CD4-positive, alpha-beta T cell treated with Interferon gamma for 1 hour (primary cell): Measurements from ENCODE around the gene ATP8A2.

Source experiments
- DNase-seq: peaks from one replicate; pipeline ENCODE4 v3.0.0-alpha.2; 2020

The ATP8A2 gene

GRCh38 chr13:25645681-25646080 lies 273.9 kb downstream of the ATP8A2 start:
- no peak for DNase-seq

GRCh38 chr13:25649001-25649633 lies 277.3 kb downstream of the ATP8A2 start:
- DNase-seq, result no peak

- no peak for DNase-seq
Observed at GRCh38 chr13:25652764-25653163, 281.0 kb downstream of the ATP8A2 start.

- no peak for DNase-seq
Observed at GRCh38 chr13:25654322-25654721, 282.5 kb downstream of the ATP8A2 start.

DNA sequence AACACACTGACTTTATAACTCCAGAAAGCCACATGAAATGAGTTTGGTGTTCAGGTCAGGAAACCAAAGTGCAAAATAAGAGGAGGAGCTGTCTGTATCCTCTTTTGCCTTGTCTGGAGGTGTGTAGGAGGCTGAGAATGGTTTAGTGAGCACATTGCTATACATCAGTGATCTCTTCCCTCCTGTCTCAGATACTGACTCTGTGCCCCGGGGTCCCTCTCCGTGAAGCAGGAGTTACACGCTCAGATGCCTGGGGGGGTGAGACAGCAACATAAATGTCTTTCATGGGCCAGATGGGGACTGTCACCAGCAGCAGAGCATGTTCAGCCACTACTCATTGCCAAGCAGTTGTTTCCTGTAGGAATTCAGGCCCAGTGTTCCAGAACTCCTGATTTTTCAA lies 285.4 kb downstream of the ATP8A2 start:
- no peak for DNase-seq

GRCh38 chr13:25659091-25659795 lies 287.5 kb downstream of the ATP8A2 start:
- no peak for DNase-seq

GRCh38 chr13:25660996-25661395 lies 289.2 kb downstream of the ATP8A2 start:
- no peak for DNase-seq

GRCh38 chr13:25662516-25662915 lies 290.7 kb downstream of the ATP8A2 start:
- DNase-seq, result no peak

DNA sequence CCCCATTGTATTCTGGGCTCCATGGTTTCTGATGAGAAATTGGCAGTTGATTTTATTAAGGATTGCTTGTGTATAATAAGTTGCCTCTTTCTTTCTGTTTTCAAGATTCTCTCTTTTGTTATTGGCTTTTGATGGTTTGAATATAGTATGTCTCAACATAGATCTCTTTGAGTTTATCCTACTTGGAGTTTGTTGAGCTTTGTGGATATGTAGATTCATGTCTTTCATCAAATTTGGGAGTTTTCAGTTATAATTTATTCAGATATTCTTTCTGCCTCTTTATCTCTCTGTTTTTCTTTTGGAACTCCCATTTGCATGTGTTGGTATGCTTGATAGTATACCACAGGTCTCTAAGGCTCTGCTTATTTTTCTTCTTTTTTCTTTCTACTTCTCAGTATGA lies 296.6 kb downstream of the ATP8A2 start:
- no peak for DNase-seq

GRCh38 chr13:25673711-25674110 lies 301.9 kb downstream of the ATP8A2 start:
- no peak for DNase-seq

GRCh38 chr13:25674371-25674770 lies 302.6 kb downstream of the ATP8A2 start:
- DNase-seq, result no peak

DNA sequence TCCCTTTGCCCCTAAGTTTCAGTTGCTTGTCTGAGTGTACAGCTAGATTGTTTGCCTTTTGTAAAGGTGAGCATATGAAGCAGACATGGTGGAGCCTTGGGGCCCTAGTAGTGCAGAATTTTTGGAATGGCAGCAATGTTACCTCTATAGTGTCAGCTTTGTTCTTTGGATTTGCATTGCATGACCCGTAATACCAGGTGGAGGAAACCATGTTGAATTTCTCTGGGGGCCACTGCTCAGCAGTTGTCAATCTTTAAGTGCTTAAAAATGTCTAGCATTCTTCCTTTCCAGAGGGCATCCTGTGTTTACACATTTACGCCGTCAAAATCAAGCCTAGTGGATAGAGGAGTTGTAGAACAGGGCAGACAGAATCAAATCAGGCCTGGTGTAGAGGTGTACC lies 303.3 kb downstream of the ATP8A2 start:
- no peak for DNase-seq

- no peak for DNase-seq
Observed at GRCh38 chr13:25677956-25678355, 306.2 kb downstream of the ATP8A2 start.

DNA sequence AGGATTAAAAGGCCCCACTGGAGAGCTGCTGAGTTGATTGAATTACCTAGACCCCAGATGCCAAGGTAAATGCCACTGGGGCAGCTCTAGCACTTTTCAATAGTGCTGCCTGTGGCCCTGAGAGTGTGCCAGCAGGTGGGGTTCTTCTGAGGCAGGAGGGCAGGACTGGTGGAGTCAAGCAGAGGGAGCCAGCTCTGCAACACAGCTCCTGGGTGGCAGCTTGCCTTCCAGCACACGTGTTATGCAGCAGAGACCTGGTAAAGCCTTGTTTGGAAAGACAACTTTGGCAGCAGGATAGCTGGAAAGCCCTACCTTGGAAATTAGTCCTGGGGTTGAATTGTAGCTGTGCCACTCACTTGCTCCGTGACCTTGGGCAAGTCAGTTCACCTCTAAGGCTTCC lies 306.6 kb downstream of the ATP8A2 start:
- DNase-seq, result no peak

DNA sequence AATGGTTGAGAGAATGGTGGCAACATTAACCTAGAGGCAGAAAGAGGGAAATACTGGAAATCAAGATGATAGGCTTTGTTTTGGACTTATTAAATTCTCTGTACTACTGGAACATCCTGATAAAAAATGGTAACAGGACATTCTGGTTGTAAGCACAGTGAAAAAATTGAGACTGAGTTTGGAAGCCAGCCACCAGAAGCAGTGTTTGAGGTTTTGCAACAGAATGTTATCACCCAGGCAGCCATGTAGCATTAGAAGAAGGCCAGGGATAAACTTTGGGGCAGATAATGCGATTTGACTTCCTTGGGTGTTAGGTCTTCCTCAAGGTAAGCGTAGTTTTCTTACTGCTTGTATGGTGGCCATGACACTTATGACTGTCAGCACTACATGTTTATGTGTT lies 307.4 kb downstream of the ATP8A2 start:
- no peak for DNase-seq

- no peak for DNase-seq
Observed at GRCh38 chr13:25679936-25680335, 308.2 kb downstream of the ATP8A2 start.

- no peak for DNase-seq
Observed at GRCh38 chr13:25682276-25682675, 310.5 kb downstream of the ATP8A2 start.

- no peak for DNase-seq
Observed at GRCh38 chr13:25683056-25683455, 311.3 kb downstream of the ATP8A2 start.

GRCh38 chr13:25683662-25684370 lies 312.0 kb downstream of the ATP8A2 start:
- DNase-seq, result no peak

DNA sequence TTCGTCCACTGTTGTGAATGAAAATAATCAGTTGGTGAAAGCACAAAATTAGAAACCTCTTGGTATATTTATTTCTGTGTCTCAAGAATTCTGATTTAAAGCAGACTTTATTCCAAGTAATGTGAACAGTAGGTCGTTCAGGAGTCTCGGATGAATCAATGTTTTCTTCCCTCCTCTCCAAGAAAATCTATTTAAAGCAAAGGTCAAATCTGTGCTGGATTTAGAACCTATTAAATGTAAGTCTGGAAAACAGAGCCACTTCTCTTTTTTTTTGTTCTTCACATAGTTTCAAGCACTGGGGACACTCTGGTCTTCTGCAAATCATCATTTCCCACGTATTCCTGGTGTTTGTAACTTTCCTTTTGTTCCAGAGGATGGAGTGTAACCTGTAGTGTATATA lies 312.7 kb downstream of the ATP8A2 start:
- DNase-seq, result no peak

- DNase-seq, result no peak
Observed at GRCh38 chr13:25686831-25687470, 315.2 kb downstream of the ATP8A2 start.

- no peak for DNase-seq
Observed at GRCh38 chr13:25687471-25688225, 315.9 kb downstream of the ATP8A2 start.

DNA sequence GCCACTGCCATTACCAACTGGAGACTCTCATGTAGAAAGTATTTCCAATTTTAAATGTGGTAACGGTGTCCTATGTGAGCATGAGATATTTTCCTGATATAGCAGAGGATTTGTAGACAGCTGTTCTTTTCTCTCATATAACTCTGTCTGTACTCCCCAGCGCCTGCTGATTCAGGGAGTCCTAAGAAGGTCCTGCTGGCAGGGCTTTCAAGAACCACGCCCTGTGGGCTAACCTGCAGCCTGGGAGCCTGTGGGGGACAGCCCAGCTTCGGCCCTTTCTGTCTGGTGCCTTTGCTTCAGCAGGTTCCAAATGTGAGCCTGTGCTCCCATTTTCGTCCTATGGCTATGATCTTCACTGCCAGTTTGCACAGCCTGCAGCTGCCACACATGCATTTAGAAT lies 316.8 kb downstream of the ATP8A2 start:
- no peak for DNase-seq
